Activated T-cell treated with anti-CD3 and anti-CD28 coated beads for 1 hour (primary cell): Measurements from ENCODE around the gene RBM34.

Experiments
- DNase-seq: peaks from one replicate; pipeline ENCODE4 v3.0.0-alpha.2; 2020; ENCODE audit warnings: low read depth

The RBM34 gene

GRCh38 chr1:235156265-235156664, 4.8 kb downstream of the RBM34 start:
- no peak for DNase-seq

DNA sequence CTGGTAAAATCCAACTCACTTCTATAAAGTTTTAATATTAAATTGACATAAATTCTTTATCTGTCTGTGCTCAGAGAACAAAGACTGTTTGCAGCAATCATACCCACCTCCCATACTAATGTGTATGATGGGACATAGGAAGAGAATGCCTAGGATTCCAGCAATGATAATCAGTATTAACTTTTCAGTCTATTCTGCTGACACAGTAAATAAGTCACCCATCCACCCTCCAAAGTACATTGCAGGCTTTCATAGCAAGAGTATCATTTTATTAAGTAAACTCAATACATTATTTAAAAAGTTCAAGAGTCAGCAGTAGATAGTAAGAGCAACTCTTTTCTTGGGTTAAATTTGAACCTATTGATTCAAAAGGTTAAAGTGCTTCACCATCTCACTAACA, 8.8 kb downstream of the RBM34 start:
- no peak for DNase-seq

DNA sequence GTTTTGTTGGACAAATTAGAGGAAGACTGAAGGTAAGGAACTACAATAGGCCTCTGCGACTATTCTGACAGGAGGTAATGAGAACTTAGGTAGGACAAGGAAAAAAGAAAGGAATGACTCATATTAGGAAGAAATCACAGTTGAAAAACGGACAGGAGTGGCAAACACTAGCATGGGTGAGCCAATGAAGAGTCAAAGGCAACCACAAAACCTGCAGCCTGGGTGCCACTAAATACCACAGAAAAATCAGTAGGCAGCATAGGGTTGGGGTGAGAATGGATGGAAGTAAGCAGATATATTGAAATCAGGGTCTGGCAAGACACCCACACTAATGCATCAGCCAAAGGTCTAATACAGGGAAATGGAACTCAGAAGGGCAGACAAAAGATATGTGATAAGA, 10.0 kb downstream of the RBM34 start:
- no peak for DNase-seq

- DNase-seq = no peak
Measured at GRCh38 chr1:235149824-235150223, 11.2 kb downstream of the RBM34 start.

GRCh38 chr1:235147269-235147668, 13.8 kb downstream of the RBM34 start:
- DNase-seq = no peak

GRCh38 chr1:235145639-235146038, 15.4 kb downstream of the RBM34 start:
- no peak for DNase-seq

DNA sequence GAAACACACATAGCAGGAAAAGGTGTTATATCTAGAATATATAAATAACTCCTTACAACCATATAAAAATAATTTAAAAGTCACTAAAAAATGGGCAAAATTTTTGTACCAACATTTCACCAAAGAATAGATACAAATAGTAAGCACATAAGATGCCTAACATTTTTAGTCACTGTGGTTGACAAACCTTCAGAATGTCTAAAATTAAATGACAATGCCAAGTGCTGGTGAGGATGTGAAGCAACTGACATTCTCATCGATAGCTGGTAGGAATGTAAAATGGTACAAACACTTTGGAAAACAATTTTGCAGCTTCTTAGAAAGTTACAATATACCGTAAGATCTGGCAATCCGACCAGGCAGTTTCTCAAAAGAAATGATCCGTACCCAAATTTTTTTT, 18.1 kb downstream of the RBM34 start:
- DNase-seq = no peak

DNA sequence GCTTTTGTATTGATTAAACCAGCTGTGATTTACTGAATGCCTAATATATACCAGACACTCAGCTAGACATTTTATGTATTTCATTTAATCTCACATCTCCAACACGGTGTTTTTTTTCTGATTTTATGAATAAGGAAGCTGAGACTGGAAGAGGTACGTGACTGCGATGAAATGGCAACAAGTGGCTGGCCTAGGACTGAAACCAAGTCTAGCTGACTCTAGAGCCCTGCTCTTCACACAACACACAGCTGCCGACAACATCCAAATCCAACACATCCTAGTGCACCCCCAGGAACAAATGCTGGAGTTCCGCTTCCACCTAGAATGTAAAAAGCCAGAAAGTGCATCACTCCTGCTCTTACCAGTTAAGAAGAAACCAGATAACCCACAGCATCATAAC, 21.7 kb downstream of the RBM34 start:
- no peak for DNase-seq

DNA sequence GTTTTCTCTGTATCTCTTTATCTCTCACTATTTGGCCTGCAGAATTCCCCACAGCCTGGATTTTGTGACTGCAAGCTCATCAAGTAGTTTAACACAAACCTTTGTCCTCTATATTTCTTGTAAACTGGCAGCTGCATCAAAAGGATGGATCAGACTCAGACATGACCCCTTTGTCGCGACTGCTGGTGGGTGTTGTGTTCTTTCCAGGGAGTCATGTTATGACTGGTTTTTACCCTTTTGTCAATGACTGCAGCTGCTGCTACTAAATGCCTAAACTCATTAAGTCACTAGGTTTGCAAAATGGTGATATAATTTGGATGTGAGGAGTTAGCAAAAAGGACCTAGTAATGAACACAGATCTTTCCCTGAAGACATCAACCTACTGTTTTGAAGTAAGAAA, 22.2 kb downstream of the RBM34 start:
- no peak for DNase-seq

DNA sequence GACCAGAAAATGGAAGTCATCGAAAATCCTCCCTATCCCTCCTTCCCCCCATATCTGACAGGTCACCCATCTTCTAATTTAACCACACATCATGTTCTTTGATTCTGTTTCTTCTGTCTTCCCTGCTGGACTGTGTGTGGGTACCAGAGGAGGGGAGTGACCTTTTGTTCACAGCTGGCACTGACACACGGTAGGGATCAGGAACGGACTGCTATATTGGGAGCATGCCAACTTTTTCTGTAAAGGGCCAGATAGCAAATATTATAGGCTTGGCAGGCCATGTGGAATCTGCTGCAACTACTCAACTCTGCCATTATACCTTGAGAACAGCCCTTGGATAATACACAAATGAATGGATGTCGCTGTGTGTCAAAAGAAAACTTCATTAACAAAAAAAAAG, 24.9 kb downstream of the RBM34 start:
- DNase-seq = no peak

DNA sequence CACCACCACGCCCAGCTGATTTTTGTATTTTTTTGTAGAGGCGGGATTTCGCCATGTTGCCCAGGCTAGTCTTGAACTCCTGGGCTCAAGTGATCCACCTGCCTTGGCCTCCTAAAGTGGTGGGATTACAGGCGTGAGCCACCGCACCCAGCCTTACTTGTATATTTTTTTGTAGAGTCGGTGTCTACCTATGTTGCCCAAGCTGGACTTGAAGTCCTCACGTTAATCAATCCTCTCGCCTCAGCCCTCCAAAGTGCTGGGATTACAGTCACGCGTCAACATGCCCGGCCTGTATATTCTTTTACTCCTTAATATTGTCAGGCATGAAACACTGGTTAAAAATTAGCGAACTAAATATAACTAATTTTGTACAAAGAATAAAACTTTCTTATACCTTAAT, 26.9 kb downstream of the RBM34 start:
- DNase-seq = no peak

DNA sequence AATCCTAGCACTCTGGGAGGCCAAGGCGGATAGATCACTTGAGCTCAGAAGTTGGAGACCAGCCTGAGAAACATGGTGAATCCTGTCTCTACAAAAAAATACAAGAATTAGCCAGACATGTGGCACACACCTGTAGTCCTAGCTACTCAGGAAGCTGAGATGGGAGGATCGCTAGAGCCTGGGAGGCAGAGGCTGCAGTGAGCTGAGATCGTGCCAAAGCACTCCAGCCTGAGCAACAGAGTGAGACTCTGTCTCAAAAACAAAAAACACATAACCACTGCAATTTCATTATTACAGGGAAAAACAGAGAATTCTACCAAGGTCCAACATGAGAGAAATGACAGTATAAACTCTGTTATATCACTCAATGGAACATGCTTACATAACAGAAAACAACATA, 28.0 kb downstream of the RBM34 start:
- no peak for DNase-seq

DNA sequence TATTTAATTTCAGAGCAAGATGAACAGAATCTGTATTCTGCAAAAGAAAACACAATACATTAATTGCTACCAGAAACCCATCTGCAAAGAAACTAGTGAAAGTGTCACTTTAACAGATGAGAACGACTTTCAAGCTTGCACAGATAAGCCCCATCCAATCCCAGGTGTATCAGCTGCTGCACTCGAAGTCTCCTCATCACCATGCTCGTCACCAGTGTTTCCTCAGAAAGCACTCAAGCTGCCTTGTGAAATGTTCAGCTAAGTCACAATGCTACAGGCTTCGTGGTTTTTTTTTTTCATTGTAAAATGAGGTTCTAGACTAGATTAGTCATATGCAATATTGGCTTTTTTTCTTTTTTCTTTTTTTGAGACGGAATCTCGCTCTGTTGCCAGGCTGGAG, 29.1 kb downstream of the RBM34 start:
- DNase-seq = no peak

DNA sequence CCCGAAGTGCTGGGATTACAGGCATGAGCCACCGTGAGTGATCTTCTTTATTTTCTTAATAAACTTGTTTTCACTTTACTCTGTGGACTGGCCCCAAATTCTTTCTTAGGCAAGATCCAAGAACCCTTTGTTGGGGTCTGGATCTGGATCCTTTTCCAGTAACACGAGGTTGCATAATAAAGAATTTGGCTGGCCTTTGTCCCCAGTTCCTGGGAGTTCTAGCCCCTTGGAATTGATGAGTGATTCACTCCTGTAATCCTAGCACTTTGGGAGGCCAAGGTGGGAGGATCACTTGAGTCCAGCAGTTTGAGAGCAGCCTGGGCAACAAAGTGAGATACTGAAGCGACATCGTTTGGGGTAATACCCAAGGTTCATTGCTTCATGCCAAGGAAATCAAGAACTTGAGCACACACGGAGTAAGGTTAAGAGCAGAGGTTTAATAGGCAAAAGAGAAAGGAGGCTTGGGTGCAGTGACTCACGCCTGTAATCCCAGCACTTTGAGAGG, 30.2 kb downstream of the RBM34 start:
- DNase-seq = no peak

- no peak for DNase-seq
Measured at GRCh38 chr1:235129774-235130570, 31.1 kb downstream of the RBM34 start.

DNA sequence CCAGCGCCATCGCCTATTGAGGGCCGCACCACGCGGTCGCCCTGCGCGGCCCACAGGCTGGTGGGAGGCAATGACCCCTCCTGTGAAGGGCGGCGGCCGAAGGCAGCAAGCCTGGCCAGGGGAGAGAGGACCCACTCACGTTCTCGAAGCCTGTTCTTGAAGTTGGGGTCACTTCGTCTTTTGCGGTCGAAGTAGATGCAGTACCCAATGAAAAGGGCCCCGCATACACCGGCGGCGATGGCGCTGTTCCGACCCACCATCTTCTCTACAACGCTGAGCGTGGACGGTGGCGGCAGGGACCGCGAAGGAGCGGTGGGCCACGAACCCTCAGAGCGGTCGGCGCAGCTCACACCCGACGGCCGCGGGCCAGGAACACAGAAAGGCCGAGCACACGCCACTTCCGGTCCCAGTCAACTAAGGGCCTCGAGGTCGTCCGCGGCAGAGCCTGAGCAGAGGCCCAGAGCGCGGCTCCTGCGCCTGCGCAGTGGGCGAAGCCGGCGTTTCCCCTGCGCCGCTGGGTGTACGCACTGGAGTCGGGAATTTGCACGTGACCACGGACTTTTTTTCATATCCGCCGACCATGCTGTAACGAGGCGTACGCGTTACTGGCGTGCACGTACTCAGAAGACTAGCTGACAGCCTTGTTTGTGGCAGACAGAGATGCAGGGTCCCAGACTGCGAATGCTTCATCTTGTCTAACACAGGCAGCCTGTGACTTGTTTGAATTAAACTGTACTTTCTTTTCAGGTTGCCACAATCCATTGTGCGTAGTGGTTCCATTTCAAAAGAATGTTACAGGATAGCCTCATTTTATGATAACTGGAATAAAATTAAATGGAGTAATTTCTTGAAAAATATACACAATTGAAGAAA, 32.4 kb downstream of the RBM34 start, which contains the start of gene TOMM20:
Gene TOMM20 (minus strand): TSS at position 382 of the 873 bp plus-strand sequence. CDS start 122 bp downstream, at position 260.
- peak; percentile 87 for DNase-seq

DNA sequence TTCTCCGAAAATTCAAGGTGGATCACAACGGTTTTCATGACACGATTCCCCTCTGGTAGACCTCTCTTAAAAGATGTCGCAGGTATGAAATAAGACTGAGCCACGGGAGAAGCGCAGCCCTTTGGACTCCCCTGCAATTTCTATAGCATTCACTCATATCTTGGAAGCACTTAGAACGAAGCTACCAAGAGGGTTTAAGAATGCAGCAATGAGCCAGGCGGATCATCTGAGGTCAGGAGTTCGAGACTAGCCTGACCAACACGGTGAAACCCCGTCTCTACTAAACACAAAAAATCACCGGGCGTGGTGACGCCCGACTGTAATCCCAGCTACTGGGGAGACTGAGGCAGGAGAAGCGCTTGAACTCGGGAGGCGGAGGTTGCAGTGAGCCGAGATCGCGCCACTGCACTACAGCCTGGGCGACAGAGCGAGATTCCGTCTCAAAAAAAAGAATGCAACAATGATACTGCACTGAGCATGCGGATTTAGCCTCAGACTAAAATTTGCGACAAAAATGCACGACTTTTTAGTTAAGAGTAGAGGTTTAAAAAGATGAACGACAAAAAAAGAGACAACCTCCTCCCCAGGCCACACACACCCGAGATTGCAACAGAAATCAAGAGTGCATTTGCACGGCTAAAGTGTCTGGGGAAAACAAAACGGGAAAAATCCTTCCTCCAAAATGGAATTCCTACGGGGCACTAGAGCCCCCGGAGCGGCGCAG, 33.2 kb downstream of the RBM34 start:
- no peak for DNase-seq

DNA sequence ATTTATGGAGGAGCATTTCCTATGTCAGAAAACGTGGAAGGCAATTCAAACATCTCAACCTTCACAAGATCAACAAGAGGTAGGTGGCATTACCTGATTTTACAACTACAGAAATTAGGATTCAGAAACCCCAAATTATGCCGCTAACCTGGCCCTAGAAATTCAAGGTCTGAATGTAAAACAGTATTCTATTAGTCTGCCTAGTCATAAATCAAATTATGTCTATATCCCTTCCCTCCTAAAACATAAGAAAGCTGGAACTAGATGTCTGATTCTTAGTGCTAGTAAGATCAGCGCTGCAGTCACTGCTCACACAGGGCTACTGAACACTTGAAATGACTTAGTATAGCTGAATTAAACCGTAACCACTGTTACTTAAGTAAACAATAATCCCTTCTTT, 33.8 kb downstream of the RBM34 start:
- DNase-seq = no peak

DNA sequence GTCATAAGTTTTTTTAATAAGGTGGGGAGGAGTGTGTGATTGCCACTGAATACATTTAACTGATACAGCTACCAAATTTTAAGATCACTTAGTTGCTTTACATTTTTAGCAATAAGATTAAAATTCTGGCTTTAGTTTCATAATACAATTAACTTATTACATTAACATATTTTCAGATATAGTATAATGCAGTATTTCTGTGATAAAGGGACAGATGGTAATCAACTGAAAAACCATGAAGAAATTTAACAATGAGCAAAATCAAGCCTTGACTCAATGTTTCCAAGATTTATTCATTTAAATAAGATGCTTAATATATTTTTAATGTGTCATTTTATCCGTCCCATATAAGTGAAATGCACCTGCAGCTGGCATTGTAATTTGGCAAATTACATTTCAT, 36.4 kb downstream of the RBM34 start:
- DNase-seq = no peak

DNA sequence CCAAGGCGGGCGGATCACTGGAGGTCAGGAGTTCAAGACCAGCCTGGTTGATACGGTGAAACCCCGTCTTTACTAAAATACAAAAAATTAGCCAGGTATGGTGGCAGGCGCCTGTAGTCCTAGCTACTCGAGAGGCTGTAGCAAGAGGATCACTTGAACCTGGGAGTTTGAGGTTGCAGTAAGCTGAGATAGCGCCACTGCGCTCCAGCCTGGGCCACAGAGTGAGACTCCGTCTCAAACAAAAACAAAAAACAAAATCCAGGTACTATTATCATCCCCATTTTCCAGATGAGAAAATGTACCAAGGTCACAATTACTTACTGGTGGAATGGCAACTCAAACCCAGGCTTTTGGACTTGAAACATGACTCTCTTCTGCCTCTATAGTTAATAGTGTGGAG, 36.9 kb downstream of the RBM34 start:
- no peak for DNase-seq

- no peak for DNase-seq
Measured at GRCh38 chr1:235122348-235122747, 38.7 kb downstream of the RBM34 start.

- no peak for DNase-seq
Measured at GRCh38 chr1:235113183-235113917, 47.7 kb downstream of the RBM34 start.
